A549 (cell line): Measurements from ENCODE around the gene CNTFR. TPM values are rescaled to one million over a fixed set of nuclear protein-coding genes. Genes with fewer than 3 reads are reported as not detected.

Experiments used
- ATAC-seq, 2 experiments: fragments of 200-7000 bp in 1 of 2; fragments of >200 bp in 1 of 2; cut with Nextera tagmentation in 1 of 2; cut with Tn5 transposase in 1 of 2; 3 replicates each; pipeline versions ENCODE4 v1.8.0 to v1.9.1; 2018 to 2020; ENCODE audit warnings: mild to moderate bottlenecking in 1 of 2, moderate library complexity in 1 of 2
- CTCF ChIA-PET: fragments of 300-600 bp; sonication (Branson Sonifier 250); formaldehyde crosslinking; extraction: SDS; loops from one replicate; lab custom pipeline; 2021; ENCODE audit warnings: antibody characterized with exemption, inconsistent platforms; lab: Yijun Ruan, JAX
- POLR2A ChIA-PET: fragments of 350-600 bp; formaldehyde crosslinking; extraction: SDS; loops from one replicate; lab custom pipeline; 2021; ENCODE audit warnings: antibody characterized with exemption, inconsistent platforms; lab: Yijun Ruan, JAX
- DNase-seq, 2 experiments: peaks; one replicate each; pipeline versions ENCODE4 v3.0.0 to v3.0.0-alpha.2; 2011 to 2016; ENCODE audit warnings: low read depth in 1 of 2, low spot score in 1 of 2
- FAIRE-seq: peaks from 2 replicates; lab custom pipeline; 2011; peaks lifted over from hg19 to GRCh38; lab: Jason Lieb, UNC
- H3K27ac ChIP-seq, 2 experiments: fragments of >200 bp; sonication (Bioruptor Twin); formaldehyde crosslinking; 3 replicates each; pipeline ENCODE4 v1.5.1; 2016 to 2017
- H3K4me1 ChIP-seq: fragments of >200 bp; sonication (Bioruptor Twin); formaldehyde crosslinking; 3 replicates; pipeline ENCODE4 v1.6.1; 2016
- H3K4me2 ChIP-seq: fragments of >200 bp; sonication (Bioruptor Twin); formaldehyde crosslinking; 3 replicates; pipeline ENCODE4 v1.6.1; 2016
- H3K4me3 ChIP-seq: fragments of >200 bp; sonication (Bioruptor Twin); formaldehyde crosslinking; 3 replicates; pipeline ENCODE4 v1.5.1; 2016
- H3K9me3 ChIP-seq: fragments of >200 bp; sonication (Bioruptor Twin); formaldehyde crosslinking; 3 replicates; pipeline ENCODE4 v1.6.1; 2016
- BHLHE40 ChIP-seq: IDR thresholded peaks from 2 replicates; pipeline ENCODE4 v1.6.1; 2012; ENCODE audit warnings: low read depth, low read length, inconsistent platforms
- CBX8 ChIP-seq: fragments of 200-600 bp; sonication (generic); IDR thresholded peaks from 2 replicates; pipeline ENCODE4 v1.6.1; 2016
- CEBPB ChIP-seq, 2 experiments: fragments of >200 bp in 1 of 2; sonication (Bioruptor Twin) in 1 of 2; formaldehyde crosslinking in 1 of 2; IDR thresholded peaks; 2 replicates each; pipeline ENCODE4 v1.6.1; 2012 to 2016
- CHD2 ChIP-seq: fragments of 150-350 bp; IDR thresholded peaks from 2 replicates; pipeline ENCODE4 v1.6.1; 2014; ENCODE audit warnings: low read length; ENCODE audit not compliant: partially characterized antibody
- ELK1 ChIP-seq: fragments of 150-350 bp; IDR thresholded peaks from 2 replicates; pipeline ENCODE4 v1.6.1; 2014; ENCODE audit warnings: low read depth, mild to moderate bottlenecking, low read length
- EP300 ChIP-seq, 2 experiments: fragments of >200 bp; sonication (Bioruptor Twin); formaldehyde crosslinking; IDR thresholded peaks; 2 replicates in 1 of 2; 3 replicates in 1 of 2; pipeline ENCODE4 v1.6.1; 2016 to 2017
- FOSB ChIP-seq: fragments of 250-450 bp; sonication (Bioruptor Pico); IDR thresholded peaks from 2 replicates; pipeline ENCODE4 v1.5.0; 2020; ENCODE audit warnings: mild to moderate bottlenecking, moderate library complexity
- HDAC2 ChIP-seq: fragments of 200-600 bp; sonication (generic); IDR thresholded peaks from 2 replicates; pipeline ENCODE4 v1.6.1; 2016
- HOXB13 ChIP-seq: fragments of 250-450 bp; sonication (Bioruptor Pico); IDR thresholded peaks from 2 replicates; pipeline ENCODE4 v1.5.0; 2020; ENCODE audit warnings: low read depth, mild to moderate bottlenecking, moderate library complexity
- MAFK ChIP-seq: fragments of 450-650 bp; IDR thresholded peaks from 2 replicates; pipeline ENCODE4 v1.6.1; 2014; ENCODE audit not compliant: partially characterized antibody
- NPAS2 ChIP-seq: fragments of 250-450 bp; sonication (Bioruptor Pico); IDR thresholded peaks from 2 replicates; pipeline ENCODE4 v1.8.0; 2022; ENCODE audit warnings: mild to moderate bottlenecking, moderate library complexity, borderline replicate concordance
- PBX3 ChIP-seq: IDR thresholded peaks from 2 replicates; pipeline ENCODE4 v1.6.1; 2012
- POLR2A ChIP-seq: IDR thresholded peaks from 2 replicates; pipeline ENCODE4 v1.6.1; 2012; ENCODE audit warnings: mild to moderate bottlenecking, low read length
- RAD21 ChIP-seq, 2 experiments: fragments of >200 bp in 1 of 2; sonication (Bioruptor Twin) in 1 of 2; formaldehyde crosslinking in 1 of 2; IDR thresholded peaks in 1 of 2; conservative IDR thresholded peaks in 1 of 2; 2 replicates in 1 of 2; 3 replicates in 1 of 2; pipeline ENCODE4 v1.6.1; 2012 to 2018; ENCODE audit warnings: inconsistent platforms in 1 of 2
- RARB ChIP-seq: fragments of 250-450 bp; sonication (Bioruptor Pico); IDR thresholded peaks from 2 replicates; pipeline ENCODE4 v1.8.0; 2021; ENCODE audit warnings: mild to moderate bottlenecking, moderate library complexity
- RCOR1 ChIP-seq: fragments of 150-350 bp; IDR thresholded peaks from 2 replicates; pipeline ENCODE4 v1.6.1; 2014; ENCODE audit warnings: antibody characterized with exemption, low read length, low read depth
- RFX5 ChIP-seq: fragments of 450-650 bp; IDR thresholded peaks from 2 replicates; pipeline ENCODE4 v1.7.1; 2014; ENCODE audit warnings: antibody characterized with exemption, mild to moderate bottlenecking, moderate library complexity
- SMC3 ChIP-seq: fragments of >200 bp; sonication (Bioruptor Twin); formaldehyde crosslinking; IDR thresholded peaks from 3 replicates; pipeline ENCODE4 v1.6.1; 2018; ENCODE audit warnings: inconsistent platforms
- SREBF2 ChIP-seq: fragments of 450-650 bp; IDR thresholded peaks from 2 replicates; pipeline ENCODE4 v1.6.1; 2014; ENCODE audit warnings: mild to moderate bottlenecking, moderate library complexity
- TFCP2L1 ChIP-seq: fragments of 250-450 bp; sonication (Bioruptor Pico); IDR thresholded peaks from 2 replicates; pipeline ENCODE4 v1.5.0; 2021; ENCODE audit warnings: mild to moderate bottlenecking
- ZC3H11A ChIP-seq: fragments of 450-650 bp; IDR thresholded peaks from 2 replicates; pipeline ENCODE4 v1.6.1; 2014; ENCODE audit warnings: antibody characterized with exemption, mild to moderate bottlenecking
- ZFP36 ChIP-seq: fragments of 450-650 bp; IDR thresholded peaks from 2 replicates; pipeline ENCODE4 v1.6.1; 2014; ENCODE audit warnings: borderline replicate concordance; ENCODE audit not compliant: partially characterized antibody
- ZSCAN20 ChIP-seq: fragments of 250-450 bp; sonication (Bioruptor Pico); IDR thresholded peaks from 2 replicates; pipeline ENCODE4 v1.8.0; 2022; ENCODE audit warnings: mild to moderate bottlenecking, moderate library complexity
- WGBS: methylation state at CpG from one replicate; pipeline ENCODE4 v1.1.6; 2017; ENCODE audit errors: missing lambda C conversion rate; 5-methylcytosine and 5-hydroxymethylcytosine counted together
- polyA plus RNA-seq, 4 experiments: library from polyadenylated mRNA; depleted of rRNA in 3 of 4; stranded (reverse); fragments of >200 nt; fragmentation: RNase III in 1 of 4; extraction: RNeasy Plus Mini Kit Qiagen cat#74134 plus additional on column Dnase treatment in 1 of 4; gene quantifications; 2 replicates in 3 of 4; 3 replicates in 1 of 4; pipeline ENCODE4 v1.2.3, GENCODE V29; 2011 to 2017
- TF ChIP-seq, protein P1 (sequence below): fragments of 250-450 bp; sonication (Bioruptor Pico); IDR thresholded peaks from 2 replicates; pipeline ENCODE4 v1.5.0; 2021; ENCODE audit warnings: mild to moderate bottlenecking, moderate library complexity, borderline replicate concordance
- TF ChIP-seq, protein P2 (sequence below): fragments of 450-650 bp; IDR thresholded peaks from 2 replicates; pipeline ENCODE4 v1.6.1; 2014; ENCODE audit warnings: antibody characterized with exemption

The CNTFR gene
- polyA plus RNA-seq, 2 of the 4 experiments (the other 2 are of a cell fraction), result 0.09 TPM; not detected in 1

DNA sequence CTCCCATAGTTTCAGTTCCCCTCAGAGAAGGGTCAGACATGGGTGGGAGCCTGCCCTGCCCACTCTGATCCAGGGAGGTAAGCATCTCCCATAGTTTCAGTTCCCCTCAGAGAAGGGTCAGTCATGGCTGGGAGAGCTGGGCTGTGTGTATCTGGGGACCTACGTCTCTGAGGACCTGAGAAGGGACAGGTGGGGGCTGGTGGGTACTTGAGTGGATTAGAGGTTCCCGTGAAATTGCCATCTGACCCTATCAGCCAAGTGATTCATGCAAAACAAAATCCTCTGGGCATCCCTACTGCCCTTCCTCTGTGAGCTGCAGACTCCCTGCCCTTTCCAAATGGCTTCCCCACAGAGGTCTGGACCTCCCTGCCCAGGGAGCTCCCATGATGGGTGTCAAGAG is 70.6 kb downstream of the CNTFR start:
- no peak overlapping the region for H3K4me2 ChIP-seq
- H3K4me1 ChIP-seq, result peaks cover 8% of the 10 kb centered on the region; the same call in 2 of the 3 replicates
- no peaks in the 10 kb centered on the region for H3K9me3 ChIP-seq
- CTCF ChIA-PET, result interaction anchor here (1.0 to 13.5 kb wide), 9 partner anchors 17 to 117 kb away, joined by 3 to 114 read pairs (median 6); no protein-coding TSS in a partner anchor
- no peak for TF ChIP-seq EP300 (IDR thresholded peaks at IDR 0.05)
- TF ChIP-seq ELK1, result no peak
- no peak for TF ChIP-seq RCOR1
- no peak for TF ChIP-seq ZSCAN20 (CRISPR knock-in tag)
- no peak for TF ChIP-seq PBX3
- TF ChIP-seq, protein P1, sequence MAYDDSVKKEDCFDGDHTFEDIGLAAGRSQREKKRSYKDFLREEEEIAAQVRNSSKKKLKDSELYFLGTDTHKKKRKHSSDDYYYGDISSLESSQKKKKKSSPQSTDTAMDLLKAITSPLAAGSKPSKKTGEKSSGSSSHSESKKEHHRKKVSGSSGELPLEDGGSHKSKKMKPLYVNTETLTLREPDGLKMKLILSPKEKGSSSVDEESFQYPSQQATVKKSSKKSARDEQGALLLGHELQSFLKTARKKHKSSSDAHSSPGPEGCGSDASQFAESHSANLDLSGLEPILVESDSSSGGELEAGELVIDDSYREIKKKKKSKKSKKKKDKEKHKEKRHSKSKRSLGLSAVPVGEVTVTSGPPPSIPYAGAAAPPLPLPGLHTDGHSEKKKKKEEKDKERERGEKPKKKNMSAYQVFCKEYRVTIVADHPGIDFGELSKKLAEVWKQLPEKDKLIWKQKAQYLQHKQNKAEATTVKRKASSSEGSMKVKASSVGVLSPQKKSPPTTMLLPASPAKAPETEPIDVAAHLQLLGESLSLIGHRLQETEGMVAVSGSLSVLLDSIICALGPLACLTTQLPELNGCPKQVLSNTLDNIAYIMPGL (CRISPR knock-in tag), result no peak
- TF ChIP-seq ZC3H11A, result no peak
- TF ChIP-seq SMC3, result no peak
- no peak for TF ChIP-seq HOXB13 (CRISPR knock-in tag)
- no peak overlapping the region for H3K27ac ChIP-seq
- POLR2A ChIA-PET, result no interaction called here
- ATAC-seq (no peak), FAIRE-seq (no peak), DNase-seq (no peak)
- H3K4me3 ChIP-seq, result no peak overlapping the region
- WGBS, result 38% methylated on average over 2 of the region's 2 CpGs

DNA sequence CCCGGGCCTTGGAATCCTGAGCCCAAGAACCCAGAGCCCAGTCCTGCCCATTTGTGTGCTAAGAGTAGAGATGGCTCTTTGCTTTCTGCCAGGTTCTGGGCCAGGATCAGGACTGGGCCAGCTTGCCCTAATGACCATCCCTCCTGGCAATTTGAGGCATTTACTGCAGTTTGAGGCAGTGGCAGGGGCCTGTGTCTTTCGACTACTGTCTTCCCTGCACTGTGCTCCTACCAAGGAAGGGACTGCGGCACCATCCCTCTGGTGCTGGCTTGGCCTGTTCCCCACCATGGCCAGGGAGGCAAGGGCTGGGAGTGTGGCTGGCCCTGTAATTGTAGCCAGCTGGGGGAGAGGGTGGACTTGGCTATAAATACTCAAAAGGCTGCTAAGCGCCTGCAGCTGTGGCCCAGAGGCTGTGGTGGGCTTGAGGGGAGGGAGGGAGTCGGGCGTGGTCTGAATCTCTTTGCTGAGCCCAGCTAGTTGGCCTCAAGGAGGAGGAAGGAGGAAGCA is 71.4 kb downstream of the CNTFR start:
- H3K4me3 ChIP-seq, result no peak overlapping the region
- TF ChIP-seq BHLHE40 (no peak), MAFK (no peak), FOSB (CRISPR knock-in tag) (no peak), POLR2A (no peak), CEBPB (IDR thresholded peaks at IDR 0.05) (no peak), CBX8 (no peak), CHD2 (no peak), ZFP36 (no peak), NPAS2 (CRISPR knock-in tag) (no peak), RAD21 (conservative IDR thresholded peaks at IDR 0.05 in 1 of 2, IDR thresholded peaks at IDR 0.05 in 1 of 2) (no peak), RARB (CRISPR knock-in tag) (no peak), SREBF2 (no peak), TFCP2L1 (no peak), HDAC2 (no peak), RFX5 (no peak), ELK1 (no peak)
- TF ChIP-seq, protein P2, sequence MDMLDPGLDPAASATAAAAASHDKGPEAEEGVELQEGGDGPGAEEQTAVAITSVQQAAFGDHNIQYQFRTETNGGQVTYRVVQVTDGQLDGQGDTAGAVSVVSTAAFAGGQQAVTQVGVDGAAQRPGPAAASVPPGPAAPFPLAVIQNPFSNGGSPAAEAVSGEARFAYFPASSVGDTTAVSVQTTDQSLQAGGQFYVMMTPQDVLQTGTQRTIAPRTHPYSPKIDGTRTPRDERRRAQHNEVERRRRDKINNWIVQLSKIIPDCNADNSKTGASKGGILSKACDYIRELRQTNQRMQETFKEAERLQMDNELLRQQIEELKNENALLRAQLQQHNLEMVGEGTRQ, result no peak
- ChIA-PET CTCF (interaction anchor here (0.7 to 13.5 kb wide), 6 partner anchors 12 to 114 kb away, joined by 3 to 114 read pairs (median 6); no protein-coding TSS in a partner anchor), POLR2A (no interaction called here)
- H3K4me2 ChIP-seq, result no peak overlapping the region
- H3K4me1 ChIP-seq, result peaks cover 3% of the 10 kb centered on the region; the same call in 1 of the 3 replicates
- H3K27ac ChIP-seq, result no peak overlapping the region
- ATAC-seq (no peak), FAIRE-seq (no peak), DNase-seq (no peak)
- no peaks in the 10 kb centered on the region for H3K9me3 ChIP-seq
- WGBS, result 29% methylated on average over 5 of the region's 6 CpGs
